DND-41 (cell line): Measurements from ENCODE around the gene ABHD1.

Experiments
- CTCF ChIP-seq: IDR thresholded peaks from 2 replicates; pipeline ENCODE4 v1.5.1; 2012; ENCODE audit warnings: borderline replicate concordance, low read length, moderate library complexity, mild to moderate bottlenecking; ENCODE audit not compliant: poor library complexity, severe bottlenecking; ENCODE audit errors: extremely low read depth
- EZH2 ChIP-seq: IDR thresholded peaks from 3 replicates; pipeline ENCODE4 v1.6.1; 2012; ENCODE audit warnings: borderline replicate concordance, low read depth, mild to moderate bottlenecking, moderate library complexity, low read length, inconsistent platforms; ENCODE audit not compliant: severe bottlenecking

- TF ChIP-seq CTCF (no peak), EZH2 (no peak)
These were observed 5.6 kb upstream of the ABHD1 start for GRCh38 chr2:27117995-27118524.
